Measurements from ENCODE around the gene MYZAP. TPM values are rescaled to one million over a fixed set of nuclear protein-coding genes. Genes with fewer than 3 reads are reported as not detected.

Gene MYZAP
- total RNA-seq, 1 donor from 2014 or later, result not detected

- Mint-ChIP-seq H3K4me3 (ENCODE audit: unreplicated experiment) (no peak overlapping the region), H3K27ac (ENCODE audit: unreplicated experiment) (no peak overlapping the region), H3K4me1 (ENCODE audit: low read depth, unreplicated experiment) (no peaks in the 10 kb centered on the region), H3K27me3 (ENCODE audit: unreplicated experiment) (peaks cover 4% of the 10 kb centered on the region), H3K36me3 (ENCODE audit: unreplicated experiment) (no peaks in the 10 kb centered on the region), H3K9me3 (ENCODE audit: unreplicated experiment) (peaks cover 5% of the 10 kb centered on the region)
- TF ChIP-seq CTCF (IDR thresholded peaks at IDR 0.05; ENCODE audit: partially characterized antibody, unreplicated experiment), result no peak
- DNase-seq, result no peak
These were observed 20.0 kb upstream of the MYZAP start for GRCh38 chr15:57571725-57572124.

- peaks cover 5% of the 10 kb centered on the region for H3K9me3 Mint-ChIP-seq (ENCODE audit: unreplicated experiment)
- peaks cover 4% of the 10 kb centered on the region for H3K27me3 Mint-ChIP-seq (ENCODE audit: unreplicated experiment)
- no peaks in the 10 kb centered on the region for H3K36me3 Mint-ChIP-seq (ENCODE audit: unreplicated experiment)
- no peak overlapping the region for H3K4me3 Mint-ChIP-seq (ENCODE audit: unreplicated experiment)
- TF ChIP-seq CTCF (IDR thresholded peaks at IDR 0.05; ENCODE audit: partially characterized antibody, unreplicated experiment), result no peak
- no peak for DNase-seq
- no peak overlapping the region for H3K27ac Mint-ChIP-seq (ENCODE audit: unreplicated experiment)
- H3K4me1 Mint-ChIP-seq (ENCODE audit: low read depth, unreplicated experiment), result no peaks in the 10 kb centered on the region
These were observed 19.2 kb upstream of the MYZAP start for GRCh38 chr15:57572468-57572867.

GRCh38 chr15:57573151-57573550 lies 18.6 kb upstream of the MYZAP start:
- peaks cover 4% of the 10 kb centered on the region for H3K27me3 Mint-ChIP-seq (ENCODE audit: unreplicated experiment)
- TF ChIP-seq CTCF (IDR thresholded peaks at IDR 0.05; ENCODE audit: partially characterized antibody, unreplicated experiment), result no peak

GRCh38 chr15:57575363-57575762 lies 16.3 kb upstream of the MYZAP start:
- no peak for TF ChIP-seq CTCF (IDR thresholded peaks at IDR 0.05; ENCODE audit: partially characterized antibody, unreplicated experiment)
- DNase-seq, result no peak
- Mint-ChIP-seq H3K4me3 (ENCODE audit: unreplicated experiment) (no peak overlapping the region), H3K4me1 (ENCODE audit: low read depth, unreplicated experiment) (no peaks in the 10 kb centered on the region), H3K27ac (ENCODE audit: unreplicated experiment) (no peak overlapping the region), H3K9me3 (ENCODE audit: unreplicated experiment) (peaks cover 7% of the 10 kb centered on the region), H3K27me3 (ENCODE audit: unreplicated experiment) (peaks cover 4% of the 10 kb centered on the region), H3K36me3 (ENCODE audit: unreplicated experiment) (no peaks in the 10 kb centered on the region)

More at GRCh38 chr15:57573151-57573550, 18.6 kb upstream of the MYZAP start:
- Mint-ChIP-seq H3K4me1 (ENCODE audit: low read depth, unreplicated experiment) (no peaks in the 10 kb centered on the region), H3K4me3 (ENCODE audit: unreplicated experiment) (no peak overlapping the region), H3K36me3 (ENCODE audit: unreplicated experiment) (no peaks in the 10 kb centered on the region), H3K9me3 (ENCODE audit: unreplicated experiment) (peaks cover 5% of the 10 kb centered on the region), H3K27ac (ENCODE audit: unreplicated experiment) (no peak overlapping the region)
- no peak for DNase-seq

- Mint-ChIP-seq H3K4me3 (ENCODE audit: unreplicated experiment) (no peak overlapping the region), H3K27me3 (ENCODE audit: unreplicated experiment) (peaks cover 4% of the 10 kb centered on the region), H3K36me3 (ENCODE audit: unreplicated experiment) (peaks cover 8% of the 10 kb centered on the region), H3K9me3 (ENCODE audit: unreplicated experiment) (peaks cover 7% of the 10 kb centered on the region), H3K4me1 (ENCODE audit: low read depth, unreplicated experiment) (no peaks in the 10 kb centered on the region), H3K27ac (ENCODE audit: unreplicated experiment) (no peak overlapping the region)
- TF ChIP-seq CTCF (IDR thresholded peaks at IDR 0.05; ENCODE audit: partially characterized antibody, unreplicated experiment), result no peak
- no peak for DNase-seq
These were observed 13.3 kb upstream of the MYZAP start for GRCh38 chr15:57578288-57578900.
